LNCaP clone FGC (cell line): Measurements from ENCODE around the gene ITPR1.

Experiments used
- DNase-seq: peaks from one replicate; pipeline ENCODE4 v3.0.0-alpha.2; 2011; ENCODE audit warnings: low read depth
- H3K4me3 ChIP-seq: 2 replicates; pipeline ENCODE4 v1.5.1; 2011; ENCODE audit warnings: mild to moderate bottlenecking, low read depth, low read length, control low read depth
- TF ChIP-seq, protein P1 (sequence below): IDR thresholded peaks from 2 replicates; pipeline ENCODE4 v1.5.1; 2012; ENCODE audit warnings: mild to moderate bottlenecking; ENCODE audit not compliant: control insufficient read depth, insufficient read depth; ENCODE audit errors: extremely low read depth

Gene ITPR1

DNA sequence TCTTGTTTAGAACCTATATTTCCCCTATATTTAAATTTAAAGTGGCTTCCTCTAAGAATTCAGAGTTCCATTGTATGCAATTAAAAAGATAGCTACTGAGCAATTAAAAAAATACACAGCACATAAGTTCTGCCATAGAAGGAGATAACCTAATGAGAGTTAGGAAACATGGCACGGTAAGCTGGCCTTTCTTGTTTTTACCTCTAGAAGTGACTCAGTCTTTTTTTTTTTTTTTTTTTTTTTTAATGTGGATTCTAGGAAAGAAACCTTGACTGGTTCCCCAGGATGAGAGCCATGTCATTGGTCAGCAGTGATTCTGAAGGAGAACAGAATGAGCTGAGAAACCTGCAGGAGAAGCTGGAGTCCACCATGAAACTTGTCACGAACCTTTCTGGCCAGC lies 343.4 kb downstream of the ITPR1 start:
- TF ChIP-seq, protein P1, sequence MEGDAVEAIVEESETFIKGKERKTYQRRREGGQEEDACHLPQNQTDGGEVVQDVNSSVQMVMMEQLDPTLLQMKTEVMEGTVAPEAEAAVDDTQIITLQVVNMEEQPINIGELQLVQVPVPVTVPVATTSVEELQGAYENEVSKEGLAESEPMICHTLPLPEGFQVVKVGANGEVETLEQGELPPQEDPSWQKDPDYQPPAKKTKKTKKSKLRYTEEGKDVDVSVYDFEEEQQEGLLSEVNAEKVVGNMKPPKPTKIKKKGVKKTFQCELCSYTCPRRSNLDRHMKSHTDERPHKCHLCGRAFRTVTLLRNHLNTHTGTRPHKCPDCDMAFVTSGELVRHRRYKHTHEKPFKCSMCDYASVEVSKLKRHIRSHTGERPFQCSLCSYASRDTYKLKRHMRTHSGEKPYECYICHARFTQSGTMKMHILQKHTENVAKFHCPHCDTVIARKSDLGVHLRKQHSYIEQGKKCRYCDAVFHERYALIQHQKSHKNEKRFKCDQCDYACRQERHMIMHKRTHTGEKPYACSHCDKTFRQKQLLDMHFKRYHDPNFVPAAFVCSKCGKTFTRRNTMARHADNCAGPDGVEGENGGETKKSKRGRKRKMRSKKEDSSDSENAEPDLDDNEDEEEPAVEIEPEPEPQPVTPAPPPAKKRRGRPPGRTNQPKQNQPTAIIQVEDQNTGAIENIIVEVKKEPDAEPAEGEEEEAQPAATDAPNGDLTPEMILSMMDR, result no peak
- no peak for DNase-seq
- H3K4me3 ChIP-seq, result no peak overlapping the region

DNA sequence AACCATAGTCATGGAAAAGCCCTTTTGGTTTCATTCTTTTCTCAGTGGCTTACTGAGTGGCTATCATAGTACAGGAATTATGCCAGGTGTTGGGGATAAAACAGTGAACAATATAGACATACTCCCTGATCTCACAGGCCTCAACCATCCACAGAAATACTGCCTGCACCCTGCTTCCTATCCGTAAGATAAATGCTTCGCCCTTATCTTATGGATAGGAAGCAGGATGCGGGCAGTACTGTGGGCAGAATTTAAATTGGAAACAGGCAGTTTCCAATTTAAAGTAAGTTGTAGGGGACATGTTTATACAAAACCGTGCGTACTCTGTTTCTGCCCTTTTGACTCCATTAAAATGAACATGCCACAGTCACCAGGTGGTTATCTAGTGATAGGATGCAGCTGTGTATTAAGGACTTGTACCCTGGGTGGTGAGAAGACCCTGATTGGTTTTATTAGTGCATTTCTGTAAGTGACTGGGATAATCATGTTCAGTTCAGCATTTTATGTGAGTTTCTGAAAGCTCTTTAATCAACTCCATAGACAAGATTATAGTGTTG lies 344.3 kb downstream of the ITPR1 start:
- no peak overlapping the region for H3K4me3 ChIP-seq
- DNase-seq, result no peak
- TF ChIP-seq, protein P1, result no peak

DNA sequence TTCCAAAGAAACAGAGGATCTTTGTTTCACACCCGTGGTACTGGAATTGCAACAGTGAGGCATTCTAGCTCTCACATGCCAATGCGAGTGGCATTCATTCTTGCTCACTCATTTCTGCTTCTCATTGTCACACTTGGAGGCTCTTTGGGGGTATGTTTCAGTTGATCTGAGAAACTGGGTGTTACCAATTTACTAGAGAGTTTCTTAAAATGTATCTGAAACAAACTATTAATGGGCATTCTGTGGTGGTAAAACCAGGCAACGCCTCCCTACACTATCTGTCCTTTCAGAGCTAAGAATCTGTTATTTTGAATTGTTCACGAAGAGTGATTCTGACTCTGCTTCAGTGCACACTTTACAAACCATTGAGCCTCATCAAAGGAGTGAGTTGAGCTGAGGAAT lies 345.5 kb downstream of the ITPR1 start:
- no peak overlapping the region for H3K4me3 ChIP-seq
- DNase-seq, result no peak
- TF ChIP-seq, protein P1, result no peak

DNA sequence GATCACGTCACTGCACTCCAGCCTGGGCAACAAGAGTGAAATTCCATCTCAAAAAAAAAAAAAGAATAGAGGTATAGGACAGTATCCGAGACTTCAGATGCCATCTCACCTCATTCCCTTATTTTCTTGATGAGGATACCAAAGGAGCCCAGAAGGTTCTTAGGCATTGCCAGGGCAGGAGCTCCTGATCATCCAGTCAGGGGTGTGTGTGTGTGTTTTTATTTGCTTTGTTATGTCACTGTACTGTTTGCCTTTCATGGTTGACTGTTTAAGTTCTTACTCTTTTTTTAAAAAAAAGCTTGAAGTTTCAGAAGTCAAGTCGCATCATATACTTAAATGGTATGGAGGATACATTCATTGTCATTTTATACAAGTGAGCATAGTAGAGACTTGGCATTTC lies 346.1 kb downstream of the ITPR1 start:
- TF ChIP-seq, protein P1, result no peak
- no peak overlapping the region for H3K4me3 ChIP-seq
- DNase-seq, result peak; percentile 22

DNA sequence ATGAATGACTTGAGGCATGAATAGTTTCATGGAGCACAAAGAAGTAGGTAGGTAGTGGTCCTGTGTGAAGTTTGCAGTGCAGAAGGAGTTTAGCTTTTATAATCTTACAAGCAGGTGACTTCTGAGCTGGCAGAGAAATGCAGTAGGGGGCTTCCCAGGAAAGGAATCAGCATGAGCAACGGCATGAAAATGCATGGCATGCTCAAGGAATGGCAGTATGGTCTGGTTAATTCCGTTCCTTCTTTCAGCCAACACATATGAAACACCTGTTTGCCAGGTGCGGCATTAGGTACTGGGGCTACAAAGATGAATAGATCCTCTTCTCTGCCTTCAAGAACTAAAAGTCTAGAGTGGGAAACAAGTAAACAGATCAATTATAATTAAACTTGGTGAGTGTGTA lies 348.1 kb downstream of the ITPR1 start:
- DNase-seq, result no peak
- TF ChIP-seq, protein P1, result no peak
- no peak overlapping the region for H3K4me3 ChIP-seq

DNA sequence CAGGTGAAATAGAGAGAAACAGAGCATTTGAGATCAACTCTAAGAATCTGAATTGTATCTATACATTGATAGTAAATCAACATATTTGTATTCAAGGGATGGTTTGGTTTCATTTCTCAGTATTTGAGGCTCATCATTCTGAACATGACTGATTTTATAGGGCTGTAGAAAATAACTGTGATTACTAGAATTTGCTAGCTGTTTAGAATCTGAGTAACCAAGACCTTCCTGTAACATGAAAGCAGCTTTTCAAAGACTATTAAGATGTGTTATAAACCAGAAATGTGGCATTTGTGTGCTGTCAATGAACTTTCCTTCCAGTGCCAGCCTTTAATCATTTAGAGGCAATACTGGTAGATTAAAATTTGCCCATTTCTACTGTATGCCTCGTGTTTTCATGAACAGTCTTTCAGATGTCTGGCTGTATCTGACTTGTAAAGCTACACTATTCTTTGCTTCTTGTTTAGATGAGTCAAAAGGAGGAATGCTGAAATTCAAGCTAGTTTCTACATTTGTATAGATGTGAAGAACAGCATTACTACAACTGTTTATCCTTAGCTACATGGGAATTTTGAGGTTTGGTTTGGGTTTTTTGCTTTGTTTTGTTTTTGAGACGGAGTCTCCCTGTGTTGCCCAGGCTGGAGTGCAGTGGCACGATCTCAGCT lies 348.8 kb downstream of the ITPR1 start:
- TF ChIP-seq, protein P1, result no peak
- DNase-seq, result no peak
- H3K4me3 ChIP-seq, result no peak overlapping the region

DNA sequence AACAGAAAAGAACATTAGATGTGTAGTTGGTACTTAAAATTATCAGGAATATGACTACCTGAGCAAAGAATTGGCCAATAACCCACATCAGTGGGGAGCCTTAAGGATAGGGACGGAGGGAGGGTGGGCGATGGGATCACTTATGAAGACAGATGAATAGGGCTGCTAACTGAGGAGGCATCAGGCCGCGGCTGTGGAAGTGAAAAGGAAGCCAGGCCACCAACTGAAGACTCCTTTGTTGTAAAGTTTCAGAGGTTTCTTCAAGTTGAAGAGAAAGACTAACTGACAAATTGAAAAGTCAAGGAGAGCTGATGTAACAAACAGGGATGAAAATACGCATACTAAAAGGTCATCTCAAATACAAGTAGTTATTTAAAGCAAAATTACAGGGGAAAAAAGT lies 350.5 kb downstream of the ITPR1 start:
- TF ChIP-seq, protein P1, result no peak
- no peak for DNase-seq
- H3K4me3 ChIP-seq, result no peak overlapping the region
